Measurements from ENCODE around the gene TARDBP.

GRCh38 chr1:11023201-11023600 lies 10.7 kb downstream of the TARDBP start:
- TF ChIP-seq EP300 (IDR thresholded peaks at IDR 0.05) (no peak), POLR2A (IDR thresholded peaks at IDR 0.05) (no peak), CTCF (IDR thresholded peaks at IDR 0.05) (no peak)
